ENCODE results near the gene YTHDC2. TPM values are rescaled to one million over a fixed set of nuclear protein-coding genes. Genes with fewer than 3 reads are reported as not detected.

YTHDC2 gene
- total RNA-seq, 1 donor from 2014 or later: 20.1 TPM

DNA sequence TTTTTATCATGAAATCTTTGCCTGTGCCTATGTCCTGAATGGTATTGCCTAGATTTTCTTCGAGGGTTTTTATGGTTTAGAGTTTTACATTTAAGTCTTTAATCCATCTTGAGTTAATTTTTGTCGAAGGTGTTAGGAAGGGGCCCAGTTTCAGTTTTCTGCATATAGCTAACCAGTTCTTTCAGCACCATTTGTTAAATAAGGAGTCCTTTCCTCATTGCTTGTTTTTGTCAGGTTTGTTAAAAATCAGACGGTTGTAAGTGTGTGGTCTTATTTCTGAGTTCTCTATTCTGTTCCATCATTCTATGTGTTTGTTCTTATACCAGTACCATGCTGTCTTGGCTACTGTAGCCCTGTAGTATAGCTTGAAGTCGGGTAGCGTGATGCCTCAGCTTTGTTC lies 55.9 kb downstream of the YTHDC2 start:
- Mint-ChIP-seq H3K4me3 (ENCODE audit: unreplicated experiment) (no peak overlapping the region), H3K4me1 (ENCODE audit: low read depth) (peaks cover 6% of the 10 kb centered on the region), H3K9me3 (ENCODE audit: low read depth) (peaks cover 24% of the 10 kb centered on the region), H3K27me3 (ENCODE audit: low read depth) (no peaks in the 10 kb centered on the region), H3K27ac (ENCODE audit: unreplicated experiment) (no peak overlapping the region), H3K36me3 (ENCODE audit: low read depth) (peaks cover 57% of the 10 kb centered on the region)
- DNase-seq (ENCODE audit: low spot score): no peak
- TF ChIP-seq, protein P1, sequence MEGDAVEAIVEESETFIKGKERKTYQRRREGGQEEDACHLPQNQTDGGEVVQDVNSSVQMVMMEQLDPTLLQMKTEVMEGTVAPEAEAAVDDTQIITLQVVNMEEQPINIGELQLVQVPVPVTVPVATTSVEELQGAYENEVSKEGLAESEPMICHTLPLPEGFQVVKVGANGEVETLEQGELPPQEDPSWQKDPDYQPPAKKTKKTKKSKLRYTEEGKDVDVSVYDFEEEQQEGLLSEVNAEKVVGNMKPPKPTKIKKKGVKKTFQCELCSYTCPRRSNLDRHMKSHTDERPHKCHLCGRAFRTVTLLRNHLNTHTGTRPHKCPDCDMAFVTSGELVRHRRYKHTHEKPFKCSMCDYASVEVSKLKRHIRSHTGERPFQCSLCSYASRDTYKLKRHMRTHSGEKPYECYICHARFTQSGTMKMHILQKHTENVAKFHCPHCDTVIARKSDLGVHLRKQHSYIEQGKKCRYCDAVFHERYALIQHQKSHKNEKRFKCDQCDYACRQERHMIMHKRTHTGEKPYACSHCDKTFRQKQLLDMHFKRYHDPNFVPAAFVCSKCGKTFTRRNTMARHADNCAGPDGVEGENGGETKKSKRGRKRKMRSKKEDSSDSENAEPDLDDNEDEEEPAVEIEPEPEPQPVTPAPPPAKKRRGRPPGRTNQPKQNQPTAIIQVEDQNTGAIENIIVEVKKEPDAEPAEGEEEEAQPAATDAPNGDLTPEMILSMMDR (IDR thresholded peaks at IDR 0.05): no peak

DNA sequence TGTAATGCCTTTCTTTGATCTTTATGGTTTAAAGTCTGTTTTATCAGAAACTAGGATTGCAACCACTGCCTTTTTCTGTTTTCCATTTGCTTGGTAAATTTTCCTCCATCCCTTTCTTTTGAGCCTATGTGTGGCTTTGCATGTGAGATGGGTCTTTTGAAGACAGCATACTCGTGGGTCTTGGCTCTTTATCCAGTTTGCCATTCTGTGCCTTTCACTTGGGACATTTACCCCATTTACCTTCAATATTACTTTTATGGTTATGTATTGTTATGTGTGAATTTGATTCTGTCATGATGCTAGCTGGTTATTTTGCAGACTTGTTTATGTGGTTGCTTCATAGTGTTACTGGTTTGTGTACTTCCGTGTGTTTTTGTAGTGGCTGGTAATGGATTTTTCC lies 59.2 kb downstream of the YTHDC2 start:
- TF ChIP-seq, protein P1 (IDR thresholded peaks at IDR 0.05): no peak
- H3K36me3 Mint-ChIP-seq (ENCODE audit: low read depth): peaks cover 52% of the 10 kb centered on the region

DNA sequence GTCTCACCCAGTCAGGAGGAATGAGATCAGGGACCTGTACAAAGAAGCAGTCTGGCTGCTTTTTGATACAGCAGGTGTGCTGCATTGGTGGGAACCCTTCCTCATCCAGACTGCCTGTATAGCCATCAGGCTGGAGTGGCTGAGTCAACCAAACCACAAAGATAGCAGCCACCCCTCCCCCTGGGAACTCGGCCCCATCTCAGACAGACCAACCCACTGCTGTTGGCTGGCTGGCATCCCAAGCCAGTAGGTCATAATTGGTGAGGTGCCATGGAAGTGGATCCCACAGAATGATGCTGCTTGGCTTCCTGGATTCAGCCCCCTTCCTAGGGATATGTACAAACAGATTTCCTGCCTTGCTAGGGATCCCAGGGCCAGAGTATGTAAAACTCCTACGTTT lies 60.9 kb downstream of the YTHDC2 start:
- DNase-seq (ENCODE audit: low spot score): no peak
- Mint-ChIP-seq H3K36me3 (ENCODE audit: low read depth) (peaks cover 40% of the 10 kb centered on the region), H3K4me1 (ENCODE audit: low read depth) (peaks cover 8% of the 10 kb centered on the region), H3K27ac (ENCODE audit: unreplicated experiment) (no peak overlapping the region), H3K9me3 (ENCODE audit: low read depth) (peaks cover 21% of the 10 kb centered on the region), H3K27me3 (ENCODE audit: low read depth) (no peaks in the 10 kb centered on the region), H3K4me3 (ENCODE audit: unreplicated experiment) (no peak overlapping the region)
- TF ChIP-seq, protein P1 (IDR thresholded peaks at IDR 0.05): no peak

More for the DNA sequence above, 59.2 kb downstream of the YTHDC2 start:
- Mint-ChIP-seq H3K4me3 (ENCODE audit: unreplicated experiment) (no peak overlapping the region), H3K27ac (ENCODE audit: unreplicated experiment) (no peak overlapping the region), H3K9me3 (ENCODE audit: low read depth) (peaks cover 24% of the 10 kb centered on the region), H3K27me3 (ENCODE audit: low read depth) (no peaks in the 10 kb centered on the region), H3K4me1 (ENCODE audit: low read depth) (peaks cover 8% of the 10 kb centered on the region)
- no peak for DNase-seq (ENCODE audit: low spot score)

DNA sequence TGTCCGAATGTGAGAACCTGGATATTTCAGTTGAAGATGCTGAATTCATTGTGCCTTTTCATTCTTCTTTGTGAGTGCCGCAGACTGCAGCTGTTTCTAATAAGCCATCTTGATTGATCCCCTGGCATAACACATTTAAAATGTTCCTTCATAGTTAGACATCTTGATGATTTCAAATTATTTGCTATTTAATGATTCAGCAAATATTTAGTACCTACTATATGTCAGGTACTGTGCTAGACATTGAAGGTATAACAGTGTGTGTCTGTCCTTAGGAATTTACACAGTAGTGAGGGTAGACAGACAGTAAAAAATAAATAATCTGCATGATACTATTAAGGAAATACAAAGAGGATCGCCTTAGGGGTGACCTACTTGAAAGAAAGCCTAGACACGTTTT lies 61.6 kb downstream of the YTHDC2 start:
- Mint-ChIP-seq H3K9me3 (ENCODE audit: low read depth) (peaks cover 21% of the 10 kb centered on the region), H3K27ac (ENCODE audit: unreplicated experiment) (no peak overlapping the region), H3K4me3 (ENCODE audit: unreplicated experiment) (no peak overlapping the region), H3K36me3 (ENCODE audit: low read depth) (peaks cover 38% of the 10 kb centered on the region), H3K27me3 (ENCODE audit: low read depth) (no peaks in the 10 kb centered on the region), H3K4me1 (ENCODE audit: low read depth) (peaks cover 8% of the 10 kb centered on the region)
- no peak for DNase-seq (ENCODE audit: low spot score)
- TF ChIP-seq, protein P1 (IDR thresholded peaks at IDR 0.05): no peak

DNA sequence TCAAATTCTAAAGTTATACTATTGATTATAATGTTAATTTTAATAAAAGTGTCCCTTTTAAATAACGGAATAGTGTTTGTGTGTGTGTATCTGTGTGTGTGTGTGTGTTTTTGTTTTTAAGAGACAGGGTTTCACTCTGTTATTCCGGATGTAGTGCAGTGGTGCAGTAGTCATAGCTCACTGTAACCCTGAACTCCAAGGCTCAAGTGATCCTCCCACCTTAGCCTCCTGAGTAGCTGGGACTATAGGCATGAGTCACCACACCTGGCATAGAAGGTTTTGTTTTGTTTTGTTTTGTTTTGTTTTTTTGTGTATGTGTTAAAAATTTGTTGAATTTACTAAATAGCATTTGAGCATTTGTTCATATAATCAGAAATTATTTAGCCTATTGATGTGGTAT lies 64.6 kb downstream of the YTHDC2 start:
- no peak overlapping the region for H3K4me3 Mint-ChIP-seq (ENCODE audit: unreplicated experiment)
- DNase-seq (ENCODE audit: low spot score): no peak
- H3K27ac Mint-ChIP-seq (ENCODE audit: unreplicated experiment): no peak overlapping the region
- peaks cover 8% of the 10 kb centered on the region for H3K4me1 Mint-ChIP-seq (ENCODE audit: low read depth)
- TF ChIP-seq, protein P1 (IDR thresholded peaks at IDR 0.05): no peak
- peaks cover 26% of the 10 kb centered on the region for H3K36me3 Mint-ChIP-seq (ENCODE audit: low read depth)
- H3K27me3 Mint-ChIP-seq (ENCODE audit: low read depth): no peaks in the 10 kb centered on the region
- H3K9me3 Mint-ChIP-seq (ENCODE audit: low read depth): peaks cover 7% of the 10 kb centered on the region
